Measurements from ENCODE around the gene TAB2.

GRCh38 chr6:149454346-149454848, 136.9 kb downstream of the TAB2 start:
- TF ChIP-seq CTCF (conservative IDR thresholded peaks at IDR 0.05; ENCODE audit: low read depth in 2 of 2) (no peak), EZH2 (IDR thresholded peaks at IDR 0.05; ENCODE audit: low read depth, unreplicated experiment) (no peak), REST (IDR thresholded peaks at IDR 0.05; ENCODE audit: unreplicated experiment) (no peak), ZNF331 (CRISPR knock-in tag; IDR thresholded peaks at IDR 0.05; ENCODE audit: low read depth) (no peak), POLR2AphosphoS5 (IDR thresholded peaks at IDR 0.05; ENCODE audit: low read depth) (no peak), EZH2phosphoT487 (IDR thresholded peaks at IDR 0.05; ENCODE audit: unreplicated experiment) (no peak), JUNB (IDR thresholded peaks at IDR 0.05; ENCODE audit: unreplicated experiment) (no peak), ETS1 (IDR thresholded peaks at IDR 0.05) (no peak), CREB1 (CRISPR knock-in tag; IDR thresholded peaks at IDR 0.05; ENCODE audit: low read depth) (no peak), STAT1 (IDR thresholded peaks at IDR 0.05; ENCODE audit: unreplicated experiment) (no peak)
